ENCODE results near the gene FBXW11. TPM values are rescaled to one million over a fixed set of nuclear protein-coding genes. Genes with fewer than 3 reads are reported as not detected.

Gene FBXW11
- total RNA-seq, 4 donors from 2014 or later: 61.3 to 76.6 (median 70.2) TPM

DNA sequence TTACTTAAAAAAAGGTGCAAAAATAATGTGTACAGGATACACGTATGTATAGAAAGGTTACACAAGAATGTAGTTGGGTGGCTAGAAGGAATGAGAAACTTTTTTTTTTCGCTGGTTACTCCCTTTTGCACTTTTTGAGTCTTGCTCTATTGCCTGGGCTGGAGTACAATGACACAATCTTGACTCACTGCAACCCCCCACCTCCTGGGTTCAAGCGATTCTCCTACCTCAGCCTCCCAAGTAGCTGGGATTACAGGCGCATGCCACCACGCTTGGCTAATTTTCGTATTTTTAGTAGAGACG is 15.8 kb downstream of the FBXW11 start:
- Histone ChIP-seq H3K27me3 (no peaks in the 10 kb centered on the region), H3K4me3 (replicated peaks in 1 of 3) (no peak overlapping the region), H3K36me3 (no peaks in the 10 kb centered on the region), H3K4me1 (peaks cover 0 to 6% of the 10 kb centered on the region in 2 donors), H3K9me3 (no peaks in the 10 kb centered on the region), H3K27ac (no peak overlapping the region)
- TF ChIP-seq, protein P1, sequence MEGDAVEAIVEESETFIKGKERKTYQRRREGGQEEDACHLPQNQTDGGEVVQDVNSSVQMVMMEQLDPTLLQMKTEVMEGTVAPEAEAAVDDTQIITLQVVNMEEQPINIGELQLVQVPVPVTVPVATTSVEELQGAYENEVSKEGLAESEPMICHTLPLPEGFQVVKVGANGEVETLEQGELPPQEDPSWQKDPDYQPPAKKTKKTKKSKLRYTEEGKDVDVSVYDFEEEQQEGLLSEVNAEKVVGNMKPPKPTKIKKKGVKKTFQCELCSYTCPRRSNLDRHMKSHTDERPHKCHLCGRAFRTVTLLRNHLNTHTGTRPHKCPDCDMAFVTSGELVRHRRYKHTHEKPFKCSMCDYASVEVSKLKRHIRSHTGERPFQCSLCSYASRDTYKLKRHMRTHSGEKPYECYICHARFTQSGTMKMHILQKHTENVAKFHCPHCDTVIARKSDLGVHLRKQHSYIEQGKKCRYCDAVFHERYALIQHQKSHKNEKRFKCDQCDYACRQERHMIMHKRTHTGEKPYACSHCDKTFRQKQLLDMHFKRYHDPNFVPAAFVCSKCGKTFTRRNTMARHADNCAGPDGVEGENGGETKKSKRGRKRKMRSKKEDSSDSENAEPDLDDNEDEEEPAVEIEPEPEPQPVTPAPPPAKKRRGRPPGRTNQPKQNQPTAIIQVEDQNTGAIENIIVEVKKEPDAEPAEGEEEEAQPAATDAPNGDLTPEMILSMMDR (IDR thresholded peaks at IDR 0.05): no peak
- TF ChIP-seq POLR2A (IDR thresholded peaks at IDR 0.05): no peak
- DNase-seq: no peak
- intact Hi-C loops (cut with DNase I): no loop called here
- WGBS, 2 donors: 91 to 93% methylated on average over 7 of the region's 7 CpGs

DNA sequence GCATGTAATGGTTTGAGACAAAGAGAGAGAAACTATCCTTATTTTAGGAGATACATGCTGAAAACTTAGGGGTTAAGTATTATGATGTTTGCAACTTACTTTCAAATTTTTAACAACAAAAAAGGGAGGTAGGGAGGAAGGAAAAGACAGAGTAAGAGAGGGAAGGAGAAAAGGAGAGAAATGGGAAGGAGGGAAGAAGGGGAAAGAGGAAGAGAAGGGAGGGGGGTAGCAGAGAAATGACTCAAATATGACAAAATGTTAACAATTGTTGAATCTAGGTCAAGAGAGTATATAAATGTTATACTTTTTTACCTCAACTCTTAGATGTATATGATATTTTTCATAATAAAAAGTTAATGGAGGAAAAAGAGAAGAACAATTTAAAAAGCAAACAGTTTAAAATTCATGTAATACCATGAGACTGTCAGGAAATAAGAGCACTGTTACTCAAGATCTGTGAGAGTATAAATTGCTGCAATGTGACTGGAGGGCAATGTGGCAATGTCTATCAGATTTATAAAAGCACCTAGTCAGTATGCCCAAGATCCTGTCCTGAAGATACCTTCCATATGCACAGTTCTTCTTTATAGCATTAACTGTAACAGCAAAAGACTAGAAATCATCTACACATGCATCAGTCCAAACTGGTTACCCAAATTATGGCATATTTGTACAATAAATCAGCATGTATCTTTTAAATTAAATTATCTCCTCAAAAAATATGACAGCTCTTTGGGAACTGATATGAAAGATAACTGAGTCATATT is 16.3 kb downstream of the FBXW11 start:
- Histone ChIP-seq H3K4me3 (replicated peaks in 1 of 3) (no peak overlapping the region), H3K27ac (no peak overlapping the region), H3K4me1 (peaks cover 0 to 6% of the 10 kb centered on the region in 2 donors), H3K9me3 (no peaks in the 10 kb centered on the region), H3K27me3 (no peaks in the 10 kb centered on the region), H3K36me3 (no peaks in the 10 kb centered on the region)
- no peak for DNase-seq
- intact Hi-C loops (cut with DNase I): no loop called here
- no peak for TF ChIP-seq POLR2A (IDR thresholded peaks at IDR 0.05)
- TF ChIP-seq, protein P1 (IDR thresholded peaks at IDR 0.05): no peak

DNA sequence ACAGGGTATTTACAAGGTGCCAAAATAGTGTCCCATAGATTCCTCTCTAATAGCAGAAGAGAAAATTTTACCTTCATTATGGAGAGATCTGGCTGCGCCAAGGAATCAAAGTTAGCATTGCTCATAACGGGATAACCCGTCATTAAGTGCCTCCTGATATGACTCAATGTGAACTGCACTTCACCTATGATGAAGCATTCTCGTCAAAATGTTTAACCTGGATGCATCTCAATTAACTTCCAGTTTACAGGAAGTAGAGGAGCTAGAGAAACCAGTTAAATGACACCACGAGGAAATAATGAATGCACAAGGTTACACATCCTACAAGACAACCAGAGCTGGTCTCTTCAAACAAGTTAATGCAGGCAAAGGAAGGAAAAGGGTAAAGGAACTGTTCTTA is 17.2 kb downstream of the FBXW11 start:
- no peak for TF ChIP-seq POLR2A (IDR thresholded peaks at IDR 0.05)
- TF ChIP-seq, protein P1 (IDR thresholded peaks at IDR 0.05): no peak
- no peaks in the 10 kb centered on the region for H3K36me3 ChIP-seq
- no peaks in the 10 kb centered on the region for H3K27me3 ChIP-seq
- no peaks in the 10 kb centered on the region for H3K9me3 ChIP-seq
- intact Hi-C loops (cut with DNase I): no loop called here
- DNase-seq: no peak
- WGBS, 2 donors: 82 to 87% methylated on average over 5 of the region's 5 CpGs
- peaks cover 0 to 6% of the 10 kb centered on the region in 2 donors for H3K4me1 ChIP-seq
- H3K27ac ChIP-seq: no peak overlapping the region
- H3K4me3 ChIP-seq (replicated peaks in 1 of 3): no peak overlapping the region

DNA sequence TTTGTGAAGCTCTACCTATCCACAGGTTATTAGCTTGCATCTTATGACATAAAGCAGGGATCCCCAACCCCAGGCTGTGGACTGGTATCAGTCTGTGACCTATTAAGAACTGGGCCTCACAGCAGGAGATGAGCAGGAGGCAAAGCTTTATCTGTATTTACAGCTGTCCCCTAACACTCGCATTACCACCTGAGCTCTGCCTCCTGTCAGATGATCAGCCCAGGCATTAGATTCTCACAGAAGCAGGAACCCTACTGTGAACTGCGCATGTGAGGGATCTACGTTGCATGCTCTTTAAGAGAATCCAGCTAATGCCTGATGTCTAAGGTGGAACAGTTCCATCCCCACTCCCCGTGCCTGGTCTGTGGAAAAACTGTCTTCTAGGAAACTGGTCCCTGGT is 19.7 kb downstream of the FBXW11 start:
- intact Hi-C loops (cut with DNase I): no loop called here
- Histone ChIP-seq H3K9me3 (no peaks in the 10 kb centered on the region), H3K4me3 (replicated peaks in 1 of 3) (no peak overlapping the region), H3K4me1 (peaks cover 0 to 8% of the 10 kb centered on the region in 2 donors), H3K27me3 (no peaks in the 10 kb centered on the region), H3K36me3 (no peaks in the 10 kb centered on the region), H3K27ac (no peak overlapping the region)
- TF ChIP-seq, protein P1 (IDR thresholded peaks at IDR 0.05): no peak
- TF ChIP-seq POLR2A (IDR thresholded peaks at IDR 0.05): no peak
- 92 to 98% methylated on average over 4 of the region's 4 CpGs for WGBS, 2 donors
- no peak for DNase-seq

DNA sequence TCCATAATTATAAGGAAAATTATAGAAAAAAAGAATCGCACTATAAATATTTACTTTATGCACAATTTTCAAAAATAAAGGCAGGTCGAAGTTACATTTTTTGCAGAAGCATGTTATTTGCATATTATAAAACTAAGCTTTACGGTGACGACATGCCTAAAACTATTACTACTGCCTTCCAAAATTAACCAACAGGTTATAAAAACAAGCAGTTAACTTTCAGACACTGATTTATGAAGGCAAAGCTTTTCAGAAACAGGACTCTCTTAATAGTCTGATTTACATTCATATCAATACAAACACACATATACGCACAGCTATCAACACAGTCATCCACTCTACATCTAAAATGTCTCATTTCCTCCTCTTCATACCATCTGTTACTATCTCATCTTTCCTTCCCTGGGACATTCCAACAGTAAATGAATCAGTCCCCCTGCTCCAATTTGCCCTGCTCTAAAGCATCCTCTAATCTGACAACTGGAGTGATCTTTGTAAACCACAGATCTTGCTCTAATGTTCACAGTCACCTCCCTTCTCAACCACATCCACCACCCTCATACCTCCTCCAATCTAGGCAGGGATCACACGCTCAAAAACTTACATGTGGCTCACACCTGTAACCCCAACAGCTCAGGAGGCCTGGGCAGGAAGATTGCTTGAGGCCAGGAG is 21.6 kb downstream of the FBXW11 start:
- peaks cover 0 to 8% of the 10 kb centered on the region in 2 donors for H3K4me1 ChIP-seq
- no peak for DNase-seq

More for the DNA sequence above, 21.6 kb downstream of the FBXW11 start:
- no peak overlapping the region for H3K4me3 ChIP-seq (replicated peaks in 1 of 3)
- no peaks in the 10 kb centered on the region for H3K9me3 ChIP-seq
- H3K27ac ChIP-seq: no peak overlapping the region
- intact Hi-C loops (cut with DNase I): no loop called here
- TF ChIP-seq POLR2A (IDR thresholded peaks at IDR 0.05): no peak
- TF ChIP-seq, protein P1 (IDR thresholded peaks at IDR 0.05): no peak
- 92 to 96% methylated on average over 6 of the region's 6 CpGs for WGBS, 2 donors
- no peaks in the 10 kb centered on the region for H3K36me3 ChIP-seq
- no peaks in the 10 kb centered on the region for H3K27me3 ChIP-seq

Data from thyroid gland (tissue), 4 donors.